Measurements from ENCODE around the gene CDC25B. TPM values are rescaled to one million over a fixed set of nuclear protein-coding genes. Genes with fewer than 3 reads are reported as not detected.
A peak's percentile ranks its signal among the peaks of the same experiment; 100 is the strongest.

Gene CDC25B
- total and polyA plus RNA-seq, 2 of the 13 experiments (the other 11 are each of a cell fraction or from before 2014, with no cell fraction given), result 14.5 to 19.4 TPM

DNA sequence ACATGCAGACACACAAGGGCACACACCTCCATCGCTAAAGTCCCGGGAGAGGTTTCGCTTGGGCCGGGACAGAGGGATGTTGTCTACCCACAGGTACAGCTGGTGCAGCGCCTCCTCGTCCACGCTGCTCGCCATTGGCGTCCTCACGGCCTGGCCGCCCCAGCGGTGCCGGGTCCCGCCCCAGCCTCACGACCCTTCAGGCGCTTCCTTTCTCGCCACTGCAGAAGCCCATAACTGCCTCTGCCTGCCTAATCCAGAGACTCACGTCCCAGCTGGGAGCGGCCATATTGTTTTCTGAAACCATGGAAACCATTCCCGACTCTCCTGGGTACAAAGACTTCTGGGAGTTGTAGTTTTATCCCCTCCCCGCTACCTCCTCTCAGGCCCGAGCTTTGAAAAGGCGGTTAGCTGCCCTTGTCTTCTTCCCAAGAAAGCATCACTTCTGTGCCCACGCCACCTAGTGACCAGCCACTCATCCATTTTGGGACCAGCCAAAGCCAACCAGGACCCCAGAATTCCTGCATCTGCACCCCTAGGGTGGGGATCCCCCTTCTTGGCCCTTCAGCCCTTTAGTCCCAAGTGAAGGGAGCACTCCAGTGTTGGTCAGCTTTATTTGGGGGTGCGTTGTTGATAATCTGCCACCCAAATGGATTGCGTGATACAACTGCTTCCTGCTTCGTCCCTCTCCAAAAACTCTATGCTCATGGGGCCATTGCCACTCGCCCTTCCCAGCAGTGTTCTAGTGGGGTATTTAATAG is 14.8 kb upstream of the CDC25B start, which contains the start of gene SPEF1 (continued):
- TF ChIP-seq, protein P1, sequence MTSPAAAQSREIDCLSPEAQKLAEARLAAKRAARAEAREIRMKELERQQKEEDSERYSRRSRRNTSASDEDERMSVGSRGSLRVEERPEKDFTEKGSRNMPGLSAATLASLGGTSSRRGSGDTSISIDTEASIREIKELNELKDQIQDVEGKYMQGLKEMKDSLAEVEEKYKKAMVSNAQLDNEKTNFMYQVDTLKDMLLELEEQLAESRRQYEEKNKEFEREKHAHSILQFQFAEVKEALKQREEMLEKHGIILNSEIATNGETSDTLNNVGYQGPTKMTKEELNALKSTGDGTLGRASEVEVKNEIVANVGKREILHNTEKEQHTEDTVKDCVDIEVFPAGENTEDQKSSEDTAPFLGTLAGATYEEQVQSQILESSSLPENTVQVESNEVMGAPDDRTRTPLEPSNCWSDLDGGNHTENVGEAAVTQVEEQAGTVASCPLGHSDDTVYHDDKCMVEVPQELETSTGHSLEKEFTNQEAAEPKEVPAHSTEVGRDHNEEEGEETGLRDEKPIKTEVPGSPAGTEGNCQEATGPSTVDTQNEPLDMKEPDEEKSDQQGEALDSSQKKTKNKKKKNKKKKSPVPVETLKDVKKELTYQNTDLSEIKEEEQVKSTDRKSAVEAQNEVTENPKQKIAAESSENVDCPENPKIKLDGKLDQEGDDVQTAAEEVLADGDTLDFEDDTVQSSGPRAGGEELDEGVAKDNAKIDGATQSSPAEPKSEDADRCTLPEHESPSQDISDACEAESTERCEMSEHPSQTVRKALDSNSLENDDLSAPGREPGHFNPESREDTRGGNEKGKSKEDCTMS (CRISPR knock-in tag; conservative IDR thresholded peaks at IDR 0.05), result no peak
- TF ChIP-seq, protein P2, sequence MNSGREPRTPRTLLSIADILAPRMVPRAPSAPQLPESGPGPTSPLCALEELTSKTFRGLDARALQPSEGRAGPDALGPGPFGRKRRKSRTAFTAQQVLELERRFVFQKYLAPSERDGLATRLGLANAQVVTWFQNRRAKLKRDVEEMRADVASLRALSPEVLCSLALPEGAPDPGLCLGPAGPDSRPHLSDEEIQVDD (CRISPR knock-in tag; IDR thresholded peaks at IDR 0.05; ENCODE audit: borderline replicate concordance), result no peak
- peak; percentile 16; the same call in 1 of the 2 replicates for TF ChIP-seq RFXAP (CRISPR knock-in tag; IDR thresholded peaks at IDR 0.05; ENCODE audit: borderline replicate concordance)
- TF ChIP-seq, protein P3, sequence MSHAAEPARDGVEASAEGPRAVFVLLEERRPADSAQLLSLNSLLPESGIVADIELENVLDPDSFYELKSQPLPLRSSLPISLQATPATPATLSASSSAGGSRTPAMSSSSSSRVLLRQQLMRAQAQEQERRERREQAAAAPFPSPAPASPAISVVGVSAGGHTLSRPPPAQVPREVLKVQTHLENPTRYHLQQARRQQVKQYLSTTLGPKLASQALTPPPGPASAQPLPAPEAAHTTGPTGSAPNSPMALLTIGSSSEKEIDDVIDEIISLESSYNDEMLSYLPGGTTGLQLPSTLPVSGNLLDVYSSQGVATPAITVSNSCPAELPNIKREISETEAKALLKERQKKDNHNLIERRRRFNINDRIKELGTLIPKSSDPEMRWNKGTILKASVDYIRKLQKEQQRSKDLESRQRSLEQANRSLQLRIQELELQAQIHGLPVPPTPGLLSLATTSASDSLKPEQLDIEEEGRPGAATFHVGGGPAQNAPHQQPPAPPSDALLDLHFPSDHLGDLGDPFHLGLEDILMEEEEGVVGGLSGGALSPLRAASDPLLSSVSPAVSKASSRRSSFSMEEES (CRISPR knock-in tag; IDR thresholded peaks at IDR 0.05), result no peak
- 0 out of 2 replicates have a peak, but pooled peaks have one; percentile 30 for TF ChIP-seq ZNF205 (CRISPR knock-in tag; IDR thresholded peaks at IDR 0.05)
- TF ChIP-seq ZNF230 (CRISPR knock-in tag; IDR thresholded peaks at IDR 0.05), result no peak
- no peak for TF ChIP-seq MAZ (IDR thresholded peaks at IDR 0.05; ENCODE audit: borderline replicate concordance, low read depth, low read length)
- 0 out of 2 replicates have a peak, but pooled peaks have one; percentile 7 for TF ChIP-seq MAZ (CRISPR knock-in tag; IDR thresholded peaks at IDR 0.05; ENCODE audit: low read depth)
- no peak for TF ChIP-seq ZNF746 (CRISPR knock-in tag; IDR thresholded peaks at IDR 0.05)
- peak; percentile 98 for TF ChIP-seq RFX3 (CRISPR knock-in tag; IDR thresholded peaks at IDR 0.05)
- TF ChIP-seq, protein P4, sequence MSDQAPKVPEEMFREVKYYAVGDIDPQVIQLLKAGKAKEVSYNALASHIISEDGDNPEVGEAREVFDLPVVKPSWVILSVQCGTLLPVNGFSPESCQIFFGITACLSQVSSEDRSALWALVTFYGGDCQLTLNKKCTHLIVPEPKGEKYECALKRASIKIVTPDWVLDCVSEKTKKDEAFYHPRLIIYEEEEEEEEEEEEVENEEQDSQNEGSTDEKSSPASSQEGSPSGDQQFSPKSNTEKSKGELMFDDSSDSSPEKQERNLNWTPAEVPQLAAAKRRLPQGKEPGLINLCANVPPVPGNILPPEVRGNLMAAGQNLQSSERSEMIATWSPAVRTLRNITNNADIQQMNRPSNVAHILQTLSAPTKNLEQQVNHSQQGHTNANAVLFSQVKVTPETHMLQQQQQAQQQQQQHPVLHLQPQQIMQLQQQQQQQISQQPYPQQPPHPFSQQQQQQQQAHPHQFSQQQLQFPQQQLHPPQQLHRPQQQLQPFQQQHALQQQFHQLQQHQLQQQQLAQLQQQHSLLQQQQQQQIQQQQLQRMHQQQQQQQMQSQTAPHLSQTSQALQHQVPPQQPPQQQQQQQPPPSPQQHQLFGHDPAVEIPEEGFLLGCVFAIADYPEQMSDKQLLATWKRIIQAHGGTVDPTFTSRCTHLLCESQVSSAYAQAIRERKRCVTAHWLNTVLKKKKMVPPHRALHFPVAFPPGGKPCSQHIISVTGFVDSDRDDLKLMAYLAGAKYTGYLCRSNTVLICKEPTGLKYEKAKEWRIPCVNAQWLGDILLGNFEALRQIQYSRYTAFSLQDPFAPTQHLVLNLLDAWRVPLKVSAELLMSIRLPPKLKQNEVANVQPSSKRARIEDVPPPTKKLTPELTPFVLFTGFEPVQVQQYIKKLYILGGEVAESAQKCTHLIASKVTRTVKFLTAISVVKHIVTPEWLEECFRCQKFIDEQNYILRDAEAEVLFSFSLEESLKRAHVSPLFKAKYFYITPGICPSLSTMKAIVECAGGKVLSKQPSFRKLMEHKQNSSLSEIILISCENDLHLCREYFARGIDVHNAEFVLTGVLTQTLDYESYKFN (CRISPR knock-in tag; conservative IDR thresholded peaks at IDR 0.05), result no peak; the same call in 1 of the 2 replicates
- no peak for TF ChIP-seq ZNF850 (CRISPR knock-in tag; conservative IDR thresholded peaks at IDR 0.05)
- peak; percentile 79; the same call in 1 of the 2 replicates for TF ChIP-seq KDM5B (CRISPR knock-in tag; IDR thresholded peaks at IDR 0.05; ENCODE audit: borderline replicate concordance)
- peak; percentile 75 for TF ChIP-seq HDAC2 (CRISPR knock-in tag; IDR thresholded peaks at IDR 0.05)
- TF ChIP-seq, protein P5, sequence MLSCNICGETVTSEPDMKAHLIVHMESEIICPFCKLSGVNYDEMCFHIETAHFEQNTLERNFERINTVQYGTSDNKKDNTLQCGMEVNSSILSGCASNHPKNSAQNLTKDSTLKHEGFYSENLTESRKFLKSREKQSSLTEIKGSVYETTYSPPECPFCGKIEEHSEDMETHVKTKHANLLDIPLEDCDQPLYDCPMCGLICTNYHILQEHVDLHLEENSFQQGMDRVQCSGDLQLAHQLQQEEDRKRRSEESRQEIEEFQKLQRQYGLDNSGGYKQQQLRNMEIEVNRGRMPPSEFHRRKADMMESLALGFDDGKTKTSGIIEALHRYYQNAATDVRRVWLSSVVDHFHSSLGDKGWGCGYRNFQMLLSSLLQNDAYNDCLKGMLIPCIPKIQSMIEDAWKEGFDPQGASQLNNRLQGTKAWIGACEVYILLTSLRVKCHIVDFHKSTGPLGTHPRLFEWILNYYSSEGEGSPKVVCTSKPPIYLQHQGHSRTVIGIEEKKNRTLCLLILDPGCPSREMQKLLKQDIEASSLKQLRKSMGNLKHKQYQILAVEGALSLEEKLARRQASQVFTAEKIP (CRISPR knock-in tag; IDR thresholded peaks at IDR 0.05; ENCODE audit: borderline replicate concordance), result no peak
- peak; percentile 75 for TF ChIP-seq GABPB1 (CRISPR knock-in tag; IDR thresholded peaks at IDR 0.05)
- no peak for TF ChIP-seq FOXP1 (IDR thresholded peaks at IDR 0.05)
- TF ChIP-seq FOXP1 (CRISPR knock-in tag; IDR thresholded peaks at IDR 0.05), result no peak

All from HepG2 (cell line).